DOHH2 (cell line): ENCODE data around the gene NRXN3.

Experiments
- CTCF ChIP-seq: fragments of 200-600 bp; sonication (generic); IDR thresholded peaks from one replicate; pipeline ENCODE4 v1.5.1; 2014; ENCODE audit warnings: antibody characterized with exemption, mild to moderate bottlenecking, low read depth, low read length; ENCODE audit not compliant: poor library complexity, severe bottlenecking
- EZH2phosphoT487 ChIP-seq: fragments of 200-600 bp; sonication (generic); IDR thresholded peaks from 2 replicates; pipeline ENCODE4 v1.6.1; 2017; ENCODE audit warnings: borderline replicate concordance, mild to moderate bottlenecking, antibody characterized with exemption, low read length, moderate library complexity, mixed read lengths

GRCh38 chr14:79730196-79730595 is 1560.0 kb downstream of the NRXN3 start:
- TF ChIP-seq CTCF (no peak), EZH2phosphoT487 (no peak)
